IPS DF 4.7 (cell line): Measurements from ENCODE around the gene LAG3.

Source experiments
- DNase-seq: peaks from one replicate; pipeline ENCODE4 v3.0.0-alpha.2; 2013; ENCODE audit warnings: low spot score; ENCODE audit errors: extremely low read depth

Gene LAG3

DNA sequence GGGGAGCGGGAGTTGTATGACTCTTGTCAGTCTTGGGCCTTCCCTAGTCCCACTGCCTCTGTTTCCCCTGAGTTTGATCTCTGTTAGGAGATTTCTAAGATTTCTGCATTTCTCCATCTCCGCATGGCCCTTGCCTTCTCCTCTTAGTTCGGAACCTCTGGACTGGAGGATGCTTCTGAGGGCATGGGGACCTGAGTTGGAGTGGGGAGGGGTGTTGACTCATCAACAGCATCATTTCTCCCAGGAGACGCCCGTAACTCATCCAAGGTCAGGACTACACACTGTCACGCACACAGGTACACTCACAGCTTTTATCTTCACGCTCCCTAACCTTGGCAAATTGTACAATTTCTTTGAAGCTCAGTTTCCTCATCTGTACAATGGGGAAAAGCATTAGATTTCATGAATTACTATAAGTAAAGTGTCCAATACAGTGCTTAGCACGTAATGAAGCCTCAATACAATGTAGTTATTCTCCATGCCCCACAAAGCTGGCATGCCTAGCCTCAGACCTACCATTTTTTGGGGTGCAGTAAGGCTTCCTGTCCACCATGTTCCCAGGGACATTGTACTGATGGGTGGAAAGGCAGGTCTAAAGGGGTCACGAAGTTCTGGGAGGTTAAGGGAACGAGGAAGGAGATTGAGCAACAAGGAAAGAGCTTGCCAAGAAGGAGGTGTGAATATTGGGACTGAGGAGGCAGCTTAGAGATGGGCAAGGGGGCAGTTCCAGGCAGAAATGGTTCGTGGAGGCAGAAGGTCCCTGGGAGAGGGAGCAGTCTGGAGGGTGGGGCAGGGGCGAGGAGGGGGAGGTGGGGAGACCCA, 600 bp upstream of the LAG3 start:
- no peak for DNase-seq

DNA sequence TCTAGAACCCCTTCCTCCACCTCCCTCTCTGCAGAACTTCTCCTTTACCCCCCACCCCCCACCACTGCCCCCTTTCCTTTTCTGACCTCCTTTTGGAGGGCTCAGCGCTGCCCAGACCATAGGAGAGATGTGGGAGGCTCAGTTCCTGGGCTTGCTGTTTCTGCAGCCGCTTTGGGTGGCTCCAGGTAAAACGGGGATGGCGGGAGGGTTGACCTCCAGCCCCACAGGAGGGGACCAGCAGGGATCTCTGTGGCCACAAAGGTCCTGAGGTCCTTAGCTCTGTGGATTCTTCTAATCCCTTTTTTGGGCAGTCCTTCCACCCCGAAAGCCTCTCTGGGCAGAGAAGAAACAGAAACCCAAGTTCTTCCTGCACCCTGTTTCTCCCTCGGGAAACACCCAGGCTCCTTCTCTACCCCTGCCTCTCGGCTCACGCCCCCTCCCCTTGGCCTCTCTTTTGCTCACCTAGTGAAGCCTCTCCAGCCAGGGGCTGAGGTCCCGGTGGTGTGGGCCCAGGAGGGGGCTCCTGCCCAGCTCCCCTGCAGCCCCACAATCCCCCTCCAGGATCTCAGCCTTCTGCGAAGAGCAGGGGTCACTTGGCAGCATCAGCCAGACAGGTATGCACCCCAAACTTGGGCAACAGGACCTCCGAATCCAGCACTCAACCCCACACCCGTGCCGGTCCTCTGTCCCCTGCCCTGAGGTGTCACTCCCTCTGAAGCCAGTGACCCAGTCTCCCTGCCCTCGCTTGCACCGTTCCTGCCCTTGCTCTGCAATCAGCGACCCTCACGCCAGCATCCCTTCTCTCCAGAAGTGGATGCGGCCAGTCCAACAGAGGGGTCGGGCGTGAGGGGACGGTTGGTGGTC, 638 bp downstream of the LAG3 start:
- no peak for DNase-seq

DNA sequence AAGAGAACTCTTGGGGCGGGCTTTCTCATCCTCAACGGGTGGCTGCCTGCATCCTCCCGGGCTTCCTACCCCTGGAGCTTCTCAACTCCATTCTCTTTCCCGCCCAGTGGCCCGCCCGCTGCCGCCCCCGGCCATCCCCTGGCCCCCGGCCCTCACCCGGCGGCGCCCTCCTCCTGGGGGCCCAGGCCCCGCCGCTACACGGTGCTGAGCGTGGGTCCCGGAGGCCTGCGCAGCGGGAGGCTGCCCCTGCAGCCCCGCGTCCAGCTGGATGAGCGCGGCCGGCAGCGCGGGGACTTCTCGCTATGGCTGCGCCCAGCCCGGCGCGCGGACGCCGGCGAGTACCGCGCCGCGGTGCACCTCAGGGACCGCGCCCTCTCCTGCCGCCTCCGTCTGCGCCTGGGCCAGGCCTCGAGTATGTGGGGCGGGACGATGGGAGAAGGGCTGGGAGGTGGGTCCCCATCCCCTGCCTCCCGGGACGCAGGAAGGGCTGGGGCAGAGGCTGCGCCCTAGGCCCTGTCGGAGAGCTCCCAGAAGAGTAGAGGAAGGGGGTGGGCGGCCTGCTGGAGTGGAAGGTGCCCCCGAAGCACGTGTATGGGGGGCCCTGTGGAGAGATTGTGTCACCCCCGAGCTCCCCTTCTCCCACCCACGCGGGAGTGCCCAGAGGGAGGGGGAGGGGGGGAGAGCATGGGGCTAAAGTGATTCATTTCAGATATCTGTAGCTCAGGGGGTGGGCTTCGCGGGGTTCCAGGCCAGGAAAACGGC, 1.5 kb downstream of the LAG3 start:
- no peak for DNase-seq

GRCh38 chr12:6774499-6775062, 2.3 kb downstream of the LAG3 start:
- no peak for DNase-seq

- no peak for DNase-seq
These were observed 3.2 kb downstream of the LAG3 start for GRCh38 chr12:6775185-6776174.

- no peak for DNase-seq
These were observed 5.1 kb downstream of the LAG3 start for GRCh38 chr12:6777386-6777785.

DNA sequence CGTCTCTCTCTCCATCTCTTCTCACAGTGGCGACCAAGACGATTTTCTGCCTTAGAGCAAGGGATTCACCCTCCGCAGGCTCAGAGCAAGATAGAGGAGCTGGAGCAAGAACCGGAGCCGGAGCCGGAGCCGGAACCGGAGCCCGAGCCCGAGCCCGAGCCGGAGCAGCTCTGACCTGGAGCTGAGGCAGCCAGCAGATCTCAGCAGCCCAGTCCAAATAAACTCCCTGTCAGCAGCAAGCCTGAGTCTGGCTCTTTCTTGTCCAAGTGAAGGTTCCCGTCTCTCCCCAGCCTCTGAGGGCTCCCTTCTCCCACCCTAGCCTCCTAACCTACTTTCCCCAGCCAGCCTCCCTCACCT, 5.9 kb downstream of the LAG3 start:
- DNase-seq = no peak

- DNase-seq = no peak
These were observed 6.5 kb downstream of the LAG3 start for GRCh38 chr12:6778574-6779550.

DNA sequence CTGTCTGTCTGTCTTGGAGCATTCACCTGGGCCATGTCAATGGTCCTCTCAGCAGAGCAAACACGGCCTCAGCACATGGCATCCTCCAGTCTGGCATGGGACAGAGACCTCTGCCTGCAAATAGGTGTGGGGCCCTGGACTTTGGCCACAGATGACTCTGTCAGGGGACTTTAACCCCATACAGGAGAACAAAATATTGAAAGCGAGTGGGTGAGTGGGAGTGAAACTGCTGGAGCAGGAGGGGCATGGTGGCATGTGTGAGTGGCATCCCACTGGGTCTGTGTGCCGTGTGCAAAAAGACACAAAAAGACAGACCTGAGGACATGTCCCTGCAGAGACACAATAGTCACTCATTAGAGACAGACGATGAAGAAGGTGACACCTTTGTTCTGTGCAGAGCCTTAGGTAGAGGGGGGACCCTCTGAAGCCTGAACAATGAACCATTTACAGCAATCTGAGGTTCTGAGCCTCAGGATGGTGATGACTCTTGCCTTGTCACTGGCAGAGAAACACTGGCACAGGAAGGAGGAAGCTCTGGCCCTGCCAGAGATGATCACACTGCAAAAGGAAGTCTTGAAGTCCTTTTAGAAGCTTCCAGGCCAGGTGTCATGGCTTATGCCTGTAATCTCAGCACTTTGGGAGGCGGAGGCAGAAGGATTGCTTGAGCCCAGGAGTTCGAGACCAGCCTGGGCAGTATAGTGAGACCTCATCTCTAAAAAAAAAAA, 7.5 kb downstream of the LAG3 start:
- no peak for DNase-seq

DNA sequence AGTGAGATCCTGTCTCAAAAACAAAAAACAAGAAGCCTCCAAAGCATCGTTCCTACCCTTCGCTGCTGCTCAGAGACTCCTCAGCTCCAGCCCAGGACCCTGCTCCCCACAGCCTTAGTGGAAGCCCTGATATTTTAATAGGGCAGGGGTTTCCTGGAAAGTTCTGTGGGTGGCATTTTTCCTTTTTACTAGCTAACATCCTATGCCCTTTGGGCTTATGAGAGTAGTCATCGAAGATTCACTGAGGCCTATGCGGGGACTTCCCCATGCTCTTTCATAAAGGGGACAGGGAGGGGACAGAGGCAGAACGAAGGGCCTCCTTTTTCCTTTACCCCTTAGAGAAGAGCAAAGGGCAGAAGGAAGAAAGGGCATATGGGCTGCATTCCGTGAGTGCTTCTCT, 8.3 kb downstream of the LAG3 start:
- no peak for DNase-seq

GRCh38 chr12:6782119-6782518, 9.8 kb downstream of the LAG3 start:
- no peak for DNase-seq

DNA sequence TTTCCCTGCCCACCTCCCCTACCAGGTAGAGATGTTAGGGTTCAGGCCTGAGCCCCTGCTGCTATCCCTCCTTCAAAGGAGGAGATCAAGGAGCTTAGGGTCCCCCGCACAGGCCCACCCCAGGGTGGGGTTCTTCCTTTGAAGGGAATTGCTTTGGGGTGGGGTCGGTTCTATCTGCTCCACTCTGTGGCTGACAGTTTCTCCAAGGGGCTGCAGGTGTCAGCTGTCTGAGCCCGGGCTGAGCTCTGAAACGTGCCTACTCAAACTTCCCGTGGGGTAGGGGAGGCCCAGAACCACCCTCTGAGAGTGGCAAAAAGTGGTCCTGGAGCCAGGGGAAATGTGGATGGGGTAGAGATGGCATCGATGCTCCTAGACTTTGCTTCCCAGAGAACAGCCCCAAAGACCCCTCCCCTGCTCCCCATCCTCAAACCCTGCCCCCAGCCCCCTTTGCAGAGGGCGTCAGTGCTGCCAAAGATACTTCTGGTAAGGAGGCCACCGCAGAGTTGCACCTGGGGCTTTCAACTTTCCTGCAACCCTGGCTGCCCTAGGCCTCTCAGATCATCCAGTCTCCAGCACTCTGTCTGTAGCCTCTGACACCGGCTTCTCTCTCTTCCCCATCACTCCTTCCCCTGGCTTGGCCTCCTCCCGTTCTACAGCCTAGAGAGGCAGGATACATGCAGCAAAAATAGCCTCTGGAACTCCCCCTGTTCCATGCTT, 10.7 kb downstream of the LAG3 start:
- DNase-seq = no peak

- DNase-seq = no peak
These were observed 11.5 kb downstream of the LAG3 start for GRCh38 chr12:6783828-6784227.

DNA sequence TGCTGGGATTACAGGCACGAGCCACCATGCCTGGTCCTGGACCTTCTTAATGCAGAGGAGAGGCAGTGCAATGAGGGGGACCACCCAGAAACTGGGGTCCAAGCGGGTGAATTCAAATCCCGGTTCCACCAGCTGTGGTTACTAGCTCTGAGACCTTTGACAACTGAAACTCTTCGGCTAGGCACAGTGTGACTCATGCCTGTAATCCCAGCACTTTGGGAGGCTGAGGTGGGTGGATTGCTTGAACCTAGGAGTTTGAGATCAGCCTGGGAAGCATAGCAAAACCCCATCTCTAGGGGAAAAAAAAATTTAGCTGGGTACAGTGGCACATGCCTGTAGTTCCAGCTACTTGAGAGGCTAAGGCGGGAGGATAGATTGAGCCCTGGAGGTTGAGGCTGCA, 12.0 kb downstream of the LAG3 start:
- DNase-seq = no peak

DNA sequence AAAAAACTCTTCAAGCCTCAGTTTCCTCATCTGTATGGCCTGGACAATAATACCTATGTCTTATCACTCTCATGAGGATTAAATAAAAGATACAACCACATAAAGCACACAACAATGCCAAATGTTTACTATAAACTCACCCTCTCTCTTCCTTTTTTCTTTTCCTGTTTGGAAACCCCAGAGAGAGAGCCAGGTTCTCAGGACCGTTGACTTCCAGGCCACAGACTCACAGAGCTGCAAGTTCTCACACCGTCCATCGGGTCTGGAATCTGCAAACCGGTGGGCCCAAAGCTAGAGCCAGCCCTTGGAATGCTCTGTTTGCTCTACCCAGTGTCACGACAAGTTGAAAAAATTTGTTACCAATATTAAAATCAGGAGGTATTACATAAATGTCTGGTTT, 12.4 kb downstream of the LAG3 start:
- no peak for DNase-seq

DNA sequence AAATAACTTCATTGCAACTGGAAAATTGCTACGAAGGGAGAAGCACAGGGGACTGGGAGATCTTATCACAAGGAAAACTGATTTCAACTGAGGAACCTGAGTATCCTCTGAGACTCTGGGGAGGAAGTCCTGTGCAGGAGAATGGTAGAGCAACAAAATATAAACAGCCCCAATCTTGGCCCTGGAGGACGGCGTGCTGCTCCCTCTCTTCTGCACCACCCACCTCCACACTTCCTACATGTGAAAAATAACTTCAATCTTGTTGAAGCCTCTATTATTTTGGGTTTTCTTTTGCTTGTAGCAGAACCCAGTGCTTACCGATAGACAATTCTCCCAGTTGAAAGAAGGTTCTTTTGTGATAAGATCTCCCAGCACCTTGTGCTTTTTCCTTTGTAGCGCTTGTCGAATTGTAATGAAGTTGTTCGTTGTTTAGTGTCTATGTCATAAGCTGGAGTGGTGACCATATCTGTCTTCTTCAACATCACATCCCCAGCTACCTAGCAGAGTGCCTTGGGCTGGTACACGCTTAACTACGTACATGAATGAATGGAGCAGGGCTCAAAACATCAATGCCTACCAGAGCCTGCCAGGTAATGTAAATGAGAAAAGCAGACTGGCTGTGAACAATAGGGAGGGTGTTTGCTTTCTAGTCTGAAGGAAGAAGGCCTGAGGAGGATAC, 14.2 kb downstream of the LAG3 start:
- no peak for DNase-seq

DNA sequence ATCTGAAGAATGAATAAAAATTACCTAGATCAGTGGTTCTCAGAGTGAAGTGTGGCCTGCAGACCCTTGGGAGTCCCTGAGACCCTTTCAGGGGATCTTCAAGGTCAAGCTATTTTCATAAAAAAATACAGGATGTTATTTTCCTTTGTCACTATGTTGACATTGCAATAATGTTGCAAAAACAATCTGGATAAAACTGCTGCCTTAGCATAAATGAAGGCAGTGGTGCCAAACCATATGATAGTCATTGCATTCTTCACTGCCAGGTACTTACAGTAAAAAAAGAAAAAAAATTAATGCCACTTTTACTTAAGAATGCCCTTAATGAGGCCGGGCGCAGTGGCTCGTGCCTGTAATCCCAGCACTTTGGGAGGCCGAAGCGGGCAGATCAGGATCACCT, 15.0 kb downstream of the LAG3 start:
- no peak for DNase-seq
